ENCODE results near the gene TMX2. TPM values are rescaled to one million over a fixed set of nuclear protein-coding genes. Genes with fewer than 3 reads are reported as not detected.

The TMX2 gene
- total and polyA plus RNA-seq, 12 donors: 47.0 to 210 (median 91.9) TPM

DNA sequence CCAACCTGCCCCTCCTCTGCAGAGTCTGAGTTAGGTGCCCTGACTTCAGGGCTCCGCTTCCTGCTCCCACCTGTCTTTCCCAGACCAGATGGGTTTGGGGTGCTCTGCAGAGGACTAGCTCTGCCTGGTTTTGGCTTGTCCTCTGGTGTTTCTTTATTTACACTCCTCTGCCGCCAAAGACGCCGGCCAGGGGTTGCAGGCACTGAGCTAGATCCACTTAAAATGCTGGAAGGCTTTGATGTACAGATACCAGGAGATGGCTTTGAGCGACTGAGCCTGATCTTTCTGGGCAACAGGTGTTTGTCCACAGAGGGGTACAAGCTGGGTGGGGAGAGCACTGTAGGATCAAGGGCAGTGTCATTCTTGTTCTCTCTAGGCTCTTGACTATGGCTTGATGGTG is 32.8 kb downstream of the TMX2 start:
- intact Hi-C loops (cut with DNase I): loop anchor here in 1 of 2 donors (5.0 kb wide), 1 partner anchor 52 kb away; no protein-coding TSS in a partner anchor
- H3K36me3 ChIP-seq (replicated peaks in 1 of 2): peaks cover 0 to 32% of the 10 kb centered on the region in 2 donors

GRCh38 chr11:57746920-57747319 is 34.5 kb downstream of the TMX2 start:
- Histone ChIP-seq H3K27me3 (no peaks in the 10 kb centered on the region), H3K4me3 (no peak overlapping the region), H3K27ac (no peak overlapping the region), H3K36me3 (replicated peaks in 1 of 2) (peaks cover 0 to 32% of the 10 kb centered on the region in 2 donors), H3K4me1 (replicated peaks in 1 of 2) (peaks cover 8 to 19% of the 10 kb centered on the region in 2 donors), H3K9me3 (replicated peaks in 1 of 3) (no peaks in the 10 kb centered on the region)
- TF ChIP-seq, protein P1, sequence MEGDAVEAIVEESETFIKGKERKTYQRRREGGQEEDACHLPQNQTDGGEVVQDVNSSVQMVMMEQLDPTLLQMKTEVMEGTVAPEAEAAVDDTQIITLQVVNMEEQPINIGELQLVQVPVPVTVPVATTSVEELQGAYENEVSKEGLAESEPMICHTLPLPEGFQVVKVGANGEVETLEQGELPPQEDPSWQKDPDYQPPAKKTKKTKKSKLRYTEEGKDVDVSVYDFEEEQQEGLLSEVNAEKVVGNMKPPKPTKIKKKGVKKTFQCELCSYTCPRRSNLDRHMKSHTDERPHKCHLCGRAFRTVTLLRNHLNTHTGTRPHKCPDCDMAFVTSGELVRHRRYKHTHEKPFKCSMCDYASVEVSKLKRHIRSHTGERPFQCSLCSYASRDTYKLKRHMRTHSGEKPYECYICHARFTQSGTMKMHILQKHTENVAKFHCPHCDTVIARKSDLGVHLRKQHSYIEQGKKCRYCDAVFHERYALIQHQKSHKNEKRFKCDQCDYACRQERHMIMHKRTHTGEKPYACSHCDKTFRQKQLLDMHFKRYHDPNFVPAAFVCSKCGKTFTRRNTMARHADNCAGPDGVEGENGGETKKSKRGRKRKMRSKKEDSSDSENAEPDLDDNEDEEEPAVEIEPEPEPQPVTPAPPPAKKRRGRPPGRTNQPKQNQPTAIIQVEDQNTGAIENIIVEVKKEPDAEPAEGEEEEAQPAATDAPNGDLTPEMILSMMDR (IDR thresholded peaks at IDR 0.05): no peak
- TF ChIP-seq POLR2A (IDR thresholded peaks at IDR 0.05): no peak
- WGBS, 4 donors: 93 to 97% (median 96%) methylated on average over 1 of the region's 1 CpG
- no peak for DNase-seq
- intact Hi-C loops (cut with DNase I): loop anchor here in 1 of 2 donors (5.0 kb wide), 1 partner anchor 50 kb away; no protein-coding TSS in a partner anchor

More for the DNA sequence above, 32.8 kb downstream of the TMX2 start:
- H3K4me1 ChIP-seq (replicated peaks in 1 of 2): peaks cover 11 to 18% of the 10 kb centered on the region in 2 donors
- H3K27me3 ChIP-seq: no peaks in the 10 kb centered on the region
- TF ChIP-seq POLR2A (IDR thresholded peaks at IDR 0.05): no peak
- TF ChIP-seq, protein P1 (IDR thresholded peaks at IDR 0.05): no peak
- no peak overlapping the region for H3K27ac ChIP-seq
- H3K9me3 ChIP-seq (replicated peaks in 1 of 3): no peaks in the 10 kb centered on the region
- no peak overlapping the region for H3K4me3 ChIP-seq
- DNase-seq: no peak
- WGBS, 4 donors: 92 to 98% (median 96%) methylated on average over 5 of the region's 5 CpGs

DNA sequence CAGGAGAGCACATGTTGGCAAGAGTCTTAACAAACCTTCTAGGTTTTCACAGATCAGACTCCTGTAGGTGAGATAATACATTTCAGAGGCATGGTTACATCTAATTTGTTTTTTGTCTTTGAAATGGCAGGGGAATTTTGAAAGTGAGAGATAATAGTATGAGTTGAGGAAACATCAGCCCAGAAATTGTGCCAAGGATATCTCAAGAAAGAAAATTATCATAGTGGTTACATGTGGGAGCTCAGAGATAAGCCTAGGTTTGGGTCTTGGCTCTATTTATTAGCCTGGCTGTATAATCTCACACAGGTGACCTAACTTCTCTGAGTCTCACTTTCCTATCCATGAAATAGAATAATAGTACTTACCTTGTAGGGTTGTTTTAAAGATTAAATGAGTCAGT is 38.8 kb downstream of the TMX2 start:
- Histone ChIP-seq H3K4me1 (replicated peaks in 1 of 2) (peaks cover 4 to 9% of the 10 kb centered on the region in 2 donors), H3K27me3 (no peaks in the 10 kb centered on the region), H3K9me3 (replicated peaks in 1 of 3) (no peaks in the 10 kb centered on the region), H3K27ac (no peak overlapping the region), H3K4me3 (no peak overlapping the region), H3K36me3 (replicated peaks in 1 of 2) (no peaks in the 10 kb centered on the region)
- TF ChIP-seq, protein P1 (IDR thresholded peaks at IDR 0.05): no peak
- no peak for TF ChIP-seq POLR2A (IDR thresholded peaks at IDR 0.05)
- DNase-seq: no peak
- intact Hi-C loops (cut with DNase I): loop anchor here in 1 of 2 donors (5.0 kb wide), 1 partner anchor 46 kb away; no protein-coding TSS in a partner anchor

DNA sequence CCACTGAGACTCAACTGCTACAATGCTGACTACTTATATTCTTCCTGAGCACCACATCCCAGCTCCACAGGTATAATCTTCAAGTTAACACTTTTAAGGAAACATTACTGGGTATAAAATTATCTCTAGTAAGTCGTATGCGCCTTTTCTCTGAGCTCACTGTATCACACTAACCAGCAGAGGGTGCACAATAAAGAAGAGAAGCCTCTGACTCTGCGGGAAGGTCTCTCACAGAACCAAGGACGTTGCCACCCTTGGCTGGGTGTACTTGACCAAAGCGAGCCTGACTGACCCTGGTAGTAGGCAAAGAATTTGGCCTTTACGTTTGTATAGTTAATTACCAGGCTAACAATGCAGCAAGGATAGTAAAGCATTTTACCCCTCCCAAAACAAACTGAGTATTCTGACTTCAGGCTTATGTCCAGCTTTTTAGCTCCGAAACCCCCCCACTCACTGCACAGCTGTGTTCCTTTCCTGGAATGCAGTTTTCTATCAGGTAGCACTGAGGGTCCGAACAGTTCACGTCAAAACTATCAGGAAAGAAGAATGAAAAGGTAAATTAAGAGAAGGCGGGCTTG is 39.4 kb downstream of the TMX2 start, which contains the start of gene BTBD18:
Gene BTBD18 (minus strand): TSS at position 144 of the 578 bp plus-strand sequence. CDS start 631 bp downstream, outside the sequence.
- intact Hi-C loops (cut with DNase I): loop anchor here in 1 of 2 donors (5.0 kb wide), 1 partner anchor 46 kb away; no protein-coding TSS in a partner anchor
- WGBS, 4 donors: 34 to 42% (median 41%) methylated on average over 10 of the region's 10 CpGs
- no peaks in the 10 kb centered on the region for H3K36me3 ChIP-seq (replicated peaks in 1 of 2)
- H3K27ac ChIP-seq: no peak within 1 kb of the TSS
- H3K4me1 ChIP-seq (replicated peaks in 1 of 2): peaks cover 4 to 9% of the 10 kb centered on the region in 2 donors
- TF ChIP-seq, protein P1 (IDR thresholded peaks at IDR 0.05): peak; percentile 19 to 73 (median 68)
- TF ChIP-seq POLR2A (IDR thresholded peaks at IDR 0.05): no peak
- no peak within 1 kb of the TSS for H3K4me3 ChIP-seq
- no peaks in the 10 kb centered on the region for H3K27me3 ChIP-seq
- DNase-seq: peak; percentile 51 to 82 (median 75)
- no peaks in the 10 kb centered on the region for H3K9me3 ChIP-seq (replicated peaks in 1 of 3)

Data from adrenal gland (tissue), 12 donors.